Limb (tissue), 2 donors: Measurements from ENCODE around the gene ITGAE.
"Not testable (repeated sequence)": the region's sequence is repeated elsewhere in the genome, so short reads cannot be mapped to it uniquely, and the experiment has no call there.

Experiments used
- DNase-seq, 2 donors: peaks; one replicate each; pipeline ENCODE4 v3.0.0-alpha.2; 2016; ENCODE audit errors: extremely low spot score in 2 of 2

Gene ITGAE

GRCh38 chr17:3800362-3801271 is at the start of gene ITGAE:
Gene ITGAE (minus strand): TSS chr17:3801188. CDS start chr17:3801144, 44 bp downstream.
- no peak for DNase-seq

- no peak for DNase-seq
Observed at GRCh38 chr17:3848229-3848835, 47.3 kb upstream of the ITGAE start.

- DNase-seq = no peak
Observed at GRCh38 chr17:3847165-3847670, 46.2 kb upstream of the ITGAE start.

- DNase-seq = no peak
Observed at GRCh38 chr17:3846437-3847164, 45.6 kb upstream of the ITGAE start.

GRCh38 chr17:3845621-3846436 is 44.8 kb upstream of the ITGAE start, which contains the start of gene NCBP3:
Gene NCBP3 (minus strand): TSS chr17:3846246. CDS start chr17:3846223, 23 bp downstream.
- peak; percentile 95 to 96 for DNase-seq

GRCh38 chr17:3845291-3845620 is 44.3 kb upstream of the ITGAE start:
- peak in 1 of 2 donors; percentile 12 for DNase-seq

- DNase-seq = not testable (repeated sequence)
Observed at GRCh38 chr17:3844556-3844955, 43.6 kb upstream of the ITGAE start.

GRCh38 chr17:3843935-3844516 is 43.0 kb upstream of the ITGAE start:
- DNase-seq = no peak

- DNase-seq = no peak
Observed at GRCh38 chr17:3838206-3838605, 37.2 kb upstream of the ITGAE start.

- no peak for DNase-seq
Observed at GRCh38 chr17:3836551-3836950, 35.6 kb upstream of the ITGAE start.

- no peak for DNase-seq
Observed at GRCh38 chr17:3835410-3836229, 34.6 kb upstream of the ITGAE start.

- no peak for DNase-seq
Observed at GRCh38 chr17:3834811-3835210, 33.8 kb upstream of the ITGAE start.

- no peak for DNase-seq
Observed at GRCh38 chr17:3828852-3829232, 27.9 kb upstream of the ITGAE start.

GRCh38 chr17:3828151-3828851 is 27.3 kb upstream of the ITGAE start:
- DNase-seq = no peak

- peak in 1 of 2 donors; percentile 55 for DNase-seq
Observed at GRCh38 chr17:3827124-3827773, 26.3 kb upstream of the ITGAE start.

- no peak for DNase-seq
Observed at GRCh38 chr17:3826191-3826590, 25.2 kb upstream of the ITGAE start.

GRCh38 chr17:3821101-3821500 is 20.1 kb upstream of the ITGAE start:
- DNase-seq = no peak

GRCh38 chr17:3818786-3819185 is 17.8 kb upstream of the ITGAE start:
- no peak for DNase-seq
